ENCODE data around the gene NUS1.
"Not testable (repeated sequence)": the region's sequence is repeated elsewhere in the genome, so short reads cannot be mapped to it uniquely, and the experiment has no call there.

Gene NUS1

DNA sequence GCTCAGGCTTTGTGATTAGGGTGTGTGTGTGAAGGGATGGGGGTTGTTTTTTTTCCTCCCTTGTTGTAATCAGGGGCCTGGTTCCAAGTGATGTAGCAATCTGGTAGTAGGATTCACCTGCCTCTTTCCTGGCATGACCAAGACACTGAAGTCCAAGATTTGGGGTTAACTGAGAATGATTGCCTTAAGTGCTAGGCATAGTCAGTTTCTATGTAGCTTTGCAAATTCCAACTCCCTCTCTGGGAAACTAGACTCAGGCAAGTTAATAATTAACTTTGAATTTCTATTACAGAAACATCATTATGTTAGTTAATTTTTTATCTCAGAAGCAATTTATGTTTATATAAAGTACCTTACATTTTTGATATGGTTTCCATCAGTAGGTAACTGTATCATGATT is 43.6 kb downstream of the NUS1 start:
- DNase-seq (ENCODE audit: low read depth), result no peak

DNA sequence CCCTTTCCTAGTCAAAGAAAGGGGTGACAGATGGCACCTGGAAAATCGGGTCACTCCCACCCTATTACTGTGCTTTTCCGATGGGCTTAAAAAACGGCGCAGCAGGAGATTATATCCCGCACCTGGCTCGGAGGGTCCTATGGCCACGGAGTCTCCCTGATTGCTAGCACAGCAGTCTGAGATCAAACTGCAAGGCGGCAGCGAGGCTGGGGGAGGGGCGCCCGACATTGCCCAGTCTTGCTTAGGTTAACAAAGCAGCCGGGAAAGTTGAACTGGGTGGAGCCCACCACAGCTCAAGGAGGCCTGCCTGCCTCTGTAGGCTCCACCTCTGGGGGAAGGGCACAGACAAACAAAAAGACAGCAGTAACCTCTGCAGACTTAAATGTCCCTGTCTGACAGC is 46.3 kb downstream of the NUS1 start:
- not testable (repeated sequence) for DNase-seq (ENCODE audit: low read depth)

DNA sequence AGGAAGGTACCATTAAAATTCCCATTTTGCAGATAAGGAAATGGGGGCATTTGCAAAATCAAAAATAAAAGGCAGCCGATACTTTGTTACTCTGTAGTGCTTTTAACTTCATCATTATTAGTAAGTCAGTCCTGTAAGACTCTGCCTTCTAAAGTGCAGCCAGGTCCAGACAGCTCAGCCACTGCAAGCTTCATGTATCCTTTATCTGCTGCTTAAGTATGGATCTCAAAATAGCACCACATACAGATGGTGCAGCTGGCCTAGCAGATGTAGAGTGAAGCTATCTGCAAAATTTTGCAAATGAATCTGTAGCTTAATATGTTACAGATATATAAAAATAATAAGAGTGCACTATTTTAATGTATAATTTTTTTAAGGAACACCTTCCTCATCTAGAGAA is 53.4 kb downstream of the NUS1 start:
- DNase-seq (ENCODE audit: low read depth), result no peak

DNA sequence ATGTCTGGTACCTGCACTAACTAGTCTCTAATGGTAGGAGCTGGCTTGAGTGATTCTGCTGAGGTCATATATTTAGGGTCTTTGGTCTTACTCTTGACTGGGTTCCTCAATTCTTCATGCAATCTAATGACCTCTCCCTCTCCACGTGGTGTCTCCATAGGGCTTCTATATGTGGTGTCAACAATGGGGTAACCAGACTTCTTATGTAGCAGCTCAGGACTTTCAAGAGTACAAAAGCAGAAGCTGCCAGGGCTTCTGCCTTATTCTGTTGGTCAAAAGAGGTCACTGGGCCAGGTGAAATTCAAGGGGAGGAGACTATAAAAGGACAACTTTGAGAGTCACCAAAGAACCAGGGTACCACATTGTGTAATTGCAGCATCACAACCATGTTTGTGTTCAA is 54.3 kb downstream of the NUS1 start:
- DNase-seq (ENCODE audit: low read depth), result no peak

DNA sequence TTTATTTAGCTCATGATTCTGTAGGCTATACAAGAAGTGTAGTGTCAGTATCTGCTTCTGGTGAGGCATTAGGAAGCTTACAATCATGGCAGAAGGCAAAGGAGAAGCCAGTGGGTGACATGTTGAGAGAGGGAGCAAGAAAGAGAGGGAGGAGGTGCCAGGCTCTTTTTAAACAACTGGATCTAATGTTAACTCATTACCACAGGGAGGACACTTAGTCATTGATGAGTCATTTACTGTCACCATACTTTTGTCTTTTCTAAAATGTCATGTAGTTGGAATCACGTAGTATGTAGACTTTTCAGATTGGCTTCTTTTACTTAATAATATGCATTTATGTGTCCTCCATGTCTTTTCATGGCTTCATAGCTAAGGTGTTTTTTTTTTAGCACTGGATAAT is 58.1 kb downstream of the NUS1 start:
- DNase-seq (ENCODE audit: low read depth), result no peak

DNA sequence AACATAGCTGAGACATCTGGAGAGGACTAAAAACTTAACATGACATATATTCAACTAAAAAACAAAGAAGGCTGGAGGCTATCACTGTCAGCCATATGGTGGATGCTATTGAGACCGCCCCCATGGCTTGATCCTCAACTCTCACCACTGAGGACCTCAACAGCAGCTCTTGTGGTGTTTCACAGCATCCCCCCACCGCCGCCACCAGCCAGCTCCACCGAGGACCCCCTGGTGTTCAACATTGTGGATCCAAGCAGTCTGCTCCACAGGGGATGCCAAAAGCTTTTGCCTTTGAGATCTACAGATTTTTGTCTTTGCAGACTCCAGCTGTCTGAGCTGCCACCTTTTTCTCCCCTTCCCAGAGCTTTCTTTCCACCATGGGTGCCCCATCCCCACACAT is 64.6 kb downstream of the NUS1 start:
- no peak for DNase-seq (ENCODE audit: low read depth)

DNA sequence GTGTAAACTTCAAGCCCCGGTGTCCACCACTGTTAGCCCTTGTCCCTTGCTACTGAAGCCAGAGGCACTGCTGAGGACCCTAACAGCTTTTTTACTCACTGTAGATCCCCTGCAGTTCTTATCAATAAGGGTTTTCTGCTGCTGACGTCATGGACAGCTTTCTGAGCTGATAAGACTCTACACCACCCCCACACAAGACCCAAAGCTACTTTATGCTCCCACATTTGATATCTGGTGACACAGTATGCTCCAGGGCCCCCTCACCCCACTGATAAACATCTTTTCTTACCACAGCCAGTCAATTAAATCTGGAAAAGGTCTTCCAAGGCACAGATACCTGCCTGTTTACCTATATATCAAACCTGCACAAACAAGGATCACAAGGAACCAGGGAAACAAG is 65.3 kb downstream of the NUS1 start:
- no peak for DNase-seq (ENCODE audit: low read depth)

DNA sequence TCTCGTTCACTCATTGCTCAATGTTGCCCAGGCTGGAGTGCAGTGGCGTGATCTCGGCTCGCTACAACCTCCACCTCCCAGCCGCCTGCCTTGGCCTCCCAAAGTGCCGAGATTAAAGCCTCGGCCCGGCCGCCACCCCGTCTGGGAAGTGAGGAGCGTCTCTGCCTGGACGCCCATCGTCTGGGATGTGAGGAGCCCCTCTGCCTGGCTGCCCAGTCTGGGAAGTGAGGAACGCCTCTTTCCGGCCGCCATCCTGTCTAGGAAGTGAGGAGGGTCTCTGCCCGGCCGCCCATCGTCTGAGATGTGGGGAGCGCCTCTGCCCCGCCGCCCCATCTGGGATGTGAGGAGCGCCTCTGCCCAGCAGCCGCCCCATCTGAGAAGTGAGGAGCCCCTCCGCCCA is 75.4 kb downstream of the NUS1 start:
- DNase-seq (ENCODE audit: low read depth), result not testable (repeated sequence)

Data from activated T-helper 1 cell treated with Interleukin-2 at 50 U/mL for 16 hours (primary cell).